SK-N-SH (cell line): Measurements from ENCODE around the gene CSNK1D. TPM values are rescaled to one million over a fixed set of nuclear protein-coding genes. Genes with fewer than 3 reads are reported as not detected.
A peak's percentile ranks its signal among the peaks of the same experiment; 100 is the strongest.

Source experiments
- CTCF ChIA-PET: fragments of 300-600, 350-600 bp; formaldehyde crosslinking; extraction: SDS; loops from one replicate; lab custom pipeline; 2021; lab: Yijun Ruan, JAX
- POLR2A ChIA-PET: fragments of 350-600 bp; sonication (Branson Sonifier 250); formaldehyde crosslinking; extraction: SDS; loops from one replicate; lab custom pipeline; 2020; ENCODE audit warnings: antibody characterized with exemption, inconsistent platforms; lab: Yijun Ruan, JAX
- DNase-seq: peaks from one replicate; pipeline ENCODE4 v3.0.0; 2012
- H2AFZ ChIP-seq: fragments of 200-600 bp; sonication (generic); 2 replicates; pipeline ENCODE4 v1.8.1; 2016; ENCODE audit warnings: antibody characterized with exemption, mild to moderate bottlenecking, low read depth
- H3F3A ChIP-seq: fragments of 200-600 bp; sonication (generic); replicated peaks from 2 replicates; pipeline ENCODE3; 2016; ENCODE audit warnings: antibody characterized with exemption, mild to moderate bottlenecking; ENCODE audit not compliant: insufficient read depth
- H3K27ac ChIP-seq, 2 experiments: fragments of 200-500 bp in 1 of 2; fragments of 200-600 bp in 1 of 2; sonication (Bioruptor generic) in 1 of 2; sonication (generic), shearing (Covaris generic) in 1 of 2; 2 replicates each; pipeline versions ENCODE4 v1.5.1 to v1.6.1; 2014 to 2016; ENCODE audit warnings: low read depth in 2 of 2, inconsistent platforms in 1 of 2, low read length in 1 of 2, mild to moderate bottlenecking in 1 of 2, mixed read lengths in 1 of 2
- H3K27me3 ChIP-seq: fragments of 200-600 bp; sonication (generic), shearing (Covaris generic); 2 replicates; pipeline ENCODE4 v1.6.1; 2016; ENCODE audit warnings: mixed run types; ENCODE audit not compliant: insufficient read depth
- H3K36me3 ChIP-seq, 2 experiments: fragments of 200-500 bp in 1 of 2; fragments of 200-600 bp in 1 of 2; sonication (Bioruptor generic) in 1 of 2; sonication (generic) in 1 of 2; replicated peaks in 1 of 2; 2 replicates each; pipeline versions ENCODE3 to v1.5.1; 2014 to 2016; ENCODE audit warnings: low read length in 1 of 2, mild to moderate bottlenecking in 1 of 2; ENCODE audit not compliant: insufficient read depth in 2 of 2, control insufficient read depth in 1 of 2
- H3K4me1 ChIP-seq, 2 experiments: fragments of 200-500 bp in 1 of 2; fragments of 200-600 bp in 1 of 2; sonication (Bioruptor generic) in 1 of 2; sonication (generic), shearing (Covaris generic) in 1 of 2; 2 replicates each; pipeline versions ENCODE4 v1.5.1 to v1.6.1; 2014 to 2016; ENCODE audit warnings: low read depth in 1 of 2, low read length in 1 of 2, mixed run types in 1 of 2; ENCODE audit not compliant: insufficient read depth in 2 of 2, control insufficient read depth in 1 of 2
- H3K4me2 ChIP-seq: fragments of 200-600 bp; sonication (generic), shearing (Covaris generic); 2 replicates; pipeline ENCODE4 v1.6.1; 2017; ENCODE audit warnings: mixed run types
- H3K4me3 ChIP-seq, 2 experiments: fragments of 200-500 bp in 1 of 2; fragments of 200-600 bp in 1 of 2; sonication (Bioruptor generic) in 1 of 2; sonication (generic), shearing (Covaris generic) in 1 of 2; 2 replicates each; pipeline versions ENCODE4 v1.5.1 to v1.8.1; 2014 to 2016; ENCODE audit warnings: low read depth in 2 of 2, inconsistent platforms in 1 of 2, low read length in 1 of 2, mild to moderate bottlenecking in 1 of 2, mixed read lengths in 1 of 2, moderate library complexity in 1 of 2
- H3K79me2 ChIP-seq: fragments of 200-600 bp; sonication (generic); 2 replicates; pipeline ENCODE4 v1.8.1; 2017; ENCODE audit warnings: mild to moderate bottlenecking; ENCODE audit not compliant: insufficient read depth
- H3K9ac ChIP-seq: fragments of 200-600 bp; sonication (generic); 2 replicates; pipeline ENCODE4 v1.6.1; 2017; ENCODE audit warnings: mixed run types
- H3K9me2 ChIP-seq: fragments of 200-600 bp; sonication (generic); 2 replicates; pipeline ENCODE4 v1.6.1; 2017; ENCODE audit warnings: mixed run types
- H3K9me3 ChIP-seq: fragments of 200-600 bp; sonication (generic); 2 replicates; pipeline ENCODE4 v1.6.1; 2017; ENCODE audit warnings: mixed run types, mild to moderate bottlenecking, moderate library complexity
- H4K20me1 ChIP-seq: fragments of 200-600 bp; sonication (generic); 2 replicates; pipeline ENCODE4 v1.6.1; 2017; ENCODE audit warnings: mild to moderate bottlenecking, mixed run types; ENCODE audit not compliant: insufficient read depth
- ELF1 ChIP-seq: IDR thresholded peaks from 2 replicates; pipeline ENCODE4 v1.4.0; 2012
- EP300 ChIP-seq, 2 experiments: IDR thresholded peaks; 2 replicates each; pipeline versions ENCODE4 v1.4.0 to v1.6.1; 2012; ENCODE audit warnings: borderline replicate concordance in 1 of 2, low read depth in 1 of 2, low read length in 1 of 2
- EZH2phosphoT487 ChIP-seq: fragments of 200-600 bp; sonication (generic); IDR thresholded peaks from 2 replicates; pipeline ENCODE4 v1.6.1; 2017; ENCODE audit warnings: low read depth, mixed run types, mild to moderate bottlenecking, antibody characterized with exemption, moderate library complexity, borderline replicate concordance
- FOSL2 ChIP-seq: IDR thresholded peaks from 2 replicates; pipeline ENCODE4 v1.4.0; 2012; ENCODE audit warnings: low read depth, mild to moderate bottlenecking, moderate library complexity, borderline replicate concordance
- GABPA ChIP-seq: IDR thresholded peaks from 2 replicates; pipeline ENCODE4 v1.4.0; 2012; ENCODE audit warnings: low read depth, mild to moderate bottlenecking
- MEF2A ChIP-seq: IDR thresholded peaks from 2 replicates; pipeline ENCODE4 v1.4.0; 2012; ENCODE audit warnings: low read depth, borderline replicate concordance
- MXI1 ChIP-seq: IDR thresholded peaks from 2 replicates; pipeline ENCODE4 v1.6.1; 2012; ENCODE audit warnings: mild to moderate bottlenecking, low read depth, low read length, improper control_type of control experiment
- NRF1 ChIP-seq: IDR thresholded peaks from 2 replicates; pipeline ENCODE4 v1.6.1; 2012; ENCODE audit warnings: low read depth, mild to moderate bottlenecking, low read length
- RAD21 ChIP-seq: IDR thresholded peaks from 2 replicates; pipeline ENCODE4 v1.6.1; 2012; ENCODE audit warnings: mild to moderate bottlenecking, low read length
- RCOR1 ChIP-seq: fragments of 150-350 bp; IDR thresholded peaks from 2 replicates; pipeline ENCODE4 v1.6.1; 2017; ENCODE audit warnings: antibody characterized with exemption, low read length
- RFX5 ChIP-seq: IDR thresholded peaks from 2 replicates; pipeline ENCODE4 v1.6.1; 2012; ENCODE audit warnings: mild to moderate bottlenecking, improper control_type of control experiment, low read length
- SMC3 ChIP-seq: IDR thresholded peaks from 2 replicates; pipeline ENCODE4 v1.6.1; 2012; ENCODE audit warnings: low read depth, low read length, improper control_type of control experiment
- TEAD4 ChIP-seq: IDR thresholded peaks from 2 replicates; pipeline ENCODE4 v1.4.0; 2012; ENCODE audit warnings: mild to moderate bottlenecking, borderline replicate concordance; ENCODE audit not compliant: insufficient read depth
- WGBS: methylation state at CpG from one replicate; pipeline ENCODE4 v1.1.6; 2017; ENCODE audit warnings: low lambda C conversion rate; 5-methylcytosine and 5-hydroxymethylcytosine counted together
- polyA plus RNA-seq, 3 experiments: library from polyadenylated mRNA; depleted of rRNA; stranded (reverse); fragments of >200 nt; gene quantifications; 2 replicates each; pipeline ENCODE4 v1.2.3, GENCODE V29; 2012
- TF ChIP-seq, protein P1 (sequence below): IDR thresholded peaks from 2 replicates; pipeline ENCODE4 v1.4.0; 2012; ENCODE audit warnings: low read depth, borderline replicate concordance
- TF ChIP-seq, protein P2 (sequence below): fragments of 150-350 bp; IDR thresholded peaks from 2 replicates; pipeline ENCODE4 v1.6.1; 2017; ENCODE audit warnings: antibody characterized with exemption, low read length, low read depth, borderline replicate concordance
- TF ChIP-seq, protein P3 (sequence below): fragments of 200-600 bp; sonication (generic); IDR thresholded peaks from 2 replicates; pipeline ENCODE4 v1.6.1; 2017; ENCODE audit warnings: antibody characterized with exemption, mild to moderate bottlenecking, moderate library complexity
- TF ChIP-seq, protein P4 (sequence below): IDR thresholded peaks from 2 replicates; pipeline ENCODE4; 2012

The CSNK1D gene
- polyA plus RNA-seq, 1 of the 3 experiments (the other 2 are of a cell fraction): 216 TPM

DNA sequence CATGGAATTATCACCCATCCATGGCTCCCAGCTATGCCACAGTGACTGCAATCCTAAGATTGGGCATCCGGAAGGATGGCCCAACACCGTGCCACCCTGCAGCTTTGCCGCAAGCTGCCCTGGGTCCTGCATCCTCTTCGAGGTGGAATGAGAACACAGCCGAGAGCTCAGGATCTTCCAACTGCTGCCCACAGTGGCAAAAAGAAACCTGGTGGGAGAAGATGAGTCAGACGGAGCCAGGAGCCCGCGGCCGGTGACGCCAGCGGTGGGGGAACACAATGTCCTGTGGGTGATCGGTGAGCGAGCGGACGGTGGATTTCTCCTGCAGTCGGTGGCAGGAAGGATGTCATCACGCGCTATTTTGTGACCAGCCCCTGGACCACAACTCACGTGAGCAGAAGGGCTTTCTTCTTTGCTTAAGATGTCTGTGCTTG lies 23.8 kb upstream of the CSNK1D start:
- CTCF ChIA-PET: interaction anchor here (1.0 to 15.1 kb wide), 11 partner anchors 13 to 119 kb away, joined by 3 to 184 read pairs (median 5); partner anchors contain the start of genes CSNK1D, HEXD, OGFOD3 and SECTM1
- Histone ChIP-seq H3K4me3 (peak overlapping the region; percentile 40 to 52; a peak in 2 of 4 replicates), H3K36me3 (no peaks in the 10 kb centered on the region), H3K79me2 (peaks cover 2% of the 10 kb centered on the region), H2AFZ (peak overlapping the region; percentile 91), H3K4me2 (peak overlapping the region; percentile 82), H3K9me3 (no peaks in the 10 kb centered on the region), H3F3A (peaks cover 30% of the 10 kb centered on the region), H3K9me2 (no peaks in the 10 kb centered on the region), H3K27me3 (no peaks in the 10 kb centered on the region), H3K4me1 (peaks cover 28 to 37% of the 10 kb centered on the region in 2 experiments; a peak in 3 of 4 replicates), H3K9ac (peak overlapping the region; percentile 67), H4K20me1 (no peaks in the 10 kb centered on the region), H3K27ac (peak overlapping the region; percentile 77 to 84)
- POLR2A ChIA-PET: interaction anchor here (0.8 to 1.4 kb wide), 3 partner anchors 14 to 745 kb away, joined by 3 to 10 read pairs (median 3); partner anchors contain the start of gene FAAP100
- WGBS: 58% methylated on average over 19 of the region's 19 CpGs
- TF ChIP-seq ELF1: no peak
- TF ChIP-seq RAD21: no peak
- TF ChIP-seq FOSL2: peak; percentile 70; the same call in 1 of the 2 replicates
- peak; percentile 54 for DNase-seq

DNA sequence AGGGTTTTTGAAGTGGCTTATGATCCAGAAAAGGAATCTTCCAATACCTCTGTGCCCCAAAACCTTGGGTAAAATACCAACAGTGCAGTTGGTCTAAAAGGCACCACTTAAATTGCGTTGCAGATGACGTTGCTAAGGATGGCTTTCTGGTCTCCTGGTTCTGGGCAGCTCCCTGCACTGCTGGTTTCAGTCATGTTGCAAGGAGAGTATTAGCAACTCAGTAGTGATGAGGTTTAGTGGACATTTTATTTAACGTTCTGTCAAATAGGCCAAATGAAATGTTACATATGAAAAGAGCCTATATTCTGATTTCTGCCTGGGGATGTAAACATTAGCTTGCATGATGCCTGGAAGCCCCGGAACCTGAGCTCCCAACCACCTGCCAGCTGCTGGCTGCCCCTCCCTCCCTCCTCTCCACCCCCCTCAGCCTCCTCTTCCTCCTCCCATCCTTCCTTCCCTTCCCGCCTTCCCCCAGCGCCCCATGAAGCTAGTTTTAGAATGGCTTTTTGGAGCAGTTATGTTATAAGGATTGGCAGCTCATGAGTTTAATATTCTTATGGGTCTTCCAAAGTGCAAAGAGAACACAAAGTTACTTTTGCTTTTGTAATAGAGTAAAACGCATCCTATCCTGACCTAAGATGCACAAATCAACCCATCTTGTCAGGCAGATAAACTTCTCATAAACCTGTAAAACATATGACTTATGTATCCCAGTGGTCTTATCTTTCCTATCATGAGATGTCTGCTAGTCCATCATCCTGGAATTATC lies 23.2 kb upstream of the CSNK1D start:
- WGBS: 89% methylated on average over 7 of the region's 7 CpGs
- peaks cover 28 to 41% of the 10 kb centered on the region in 2 experiments; a peak in 3 of 4 replicates for H3K4me1 ChIP-seq
- no peak overlapping the region for H3K4me3 ChIP-seq
- DNase-seq: no peak
- H3F3A ChIP-seq: peaks cover 31% of the 10 kb centered on the region
- no peaks in the 10 kb centered on the region for H4K20me1 ChIP-seq
- peak overlapping the region; percentile 77 to 84 for H3K27ac ChIP-seq
- no peaks in the 10 kb centered on the region for H3K27me3 ChIP-seq
- peaks cover 5% of the 10 kb centered on the region for H3K79me2 ChIP-seq
- POLR2A ChIA-PET: interaction anchor here (1.2 kb wide), 1 partner anchor 744 kb away, joined by 3 read pairs; the partner anchor contains the start of gene FAAP100
- peak overlapping the region; percentile 91; the same call in 1 of the 2 replicates for H2AFZ ChIP-seq
- no peaks in the 10 kb centered on the region for H3K9me2 ChIP-seq
- peak overlapping the region; percentile 82 for H3K4me2 ChIP-seq
- TF ChIP-seq, protein P1, sequence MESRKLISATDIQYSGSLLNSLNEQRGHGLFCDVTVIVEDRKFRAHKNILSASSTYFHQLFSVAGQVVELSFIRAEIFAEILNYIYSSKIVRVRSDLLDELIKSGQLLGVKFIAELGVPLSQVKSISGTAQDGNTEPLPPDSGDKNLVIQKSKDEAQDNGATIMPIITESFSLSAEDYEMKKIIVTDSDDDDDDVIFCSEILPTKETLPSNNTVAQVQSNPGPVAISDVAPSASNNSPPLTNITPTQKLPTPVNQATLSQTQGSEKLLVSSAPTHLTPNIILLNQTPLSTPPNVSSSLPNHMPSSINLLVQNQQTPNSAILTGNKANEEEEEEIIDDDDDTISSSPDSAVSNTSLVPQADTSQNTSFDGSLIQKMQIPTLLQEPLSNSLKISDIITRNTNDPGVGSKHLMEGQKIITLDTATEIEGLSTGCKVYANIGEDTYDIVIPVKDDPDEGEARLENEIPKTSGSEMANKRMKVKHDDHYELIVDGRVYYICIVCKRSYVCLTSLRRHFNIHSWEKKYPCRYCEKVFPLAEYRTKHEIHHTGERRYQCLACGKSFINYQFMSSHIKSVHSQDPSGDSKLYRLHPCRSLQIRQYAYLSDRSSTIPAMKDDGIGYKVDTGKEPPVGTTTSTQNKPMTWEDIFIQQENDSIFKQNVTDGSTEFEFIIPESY: no peak
- TF ChIP-seq NRF1: no peak
- no peak for TF ChIP-seq MXI1
- no peak for TF ChIP-seq GABPA
- TF ChIP-seq RCOR1: no peak
- TF ChIP-seq, protein P2, sequence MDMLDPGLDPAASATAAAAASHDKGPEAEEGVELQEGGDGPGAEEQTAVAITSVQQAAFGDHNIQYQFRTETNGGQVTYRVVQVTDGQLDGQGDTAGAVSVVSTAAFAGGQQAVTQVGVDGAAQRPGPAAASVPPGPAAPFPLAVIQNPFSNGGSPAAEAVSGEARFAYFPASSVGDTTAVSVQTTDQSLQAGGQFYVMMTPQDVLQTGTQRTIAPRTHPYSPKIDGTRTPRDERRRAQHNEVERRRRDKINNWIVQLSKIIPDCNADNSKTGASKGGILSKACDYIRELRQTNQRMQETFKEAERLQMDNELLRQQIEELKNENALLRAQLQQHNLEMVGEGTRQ: no peak
- TF ChIP-seq RAD21: no peak
- TF ChIP-seq SMC3: no peak
- TF ChIP-seq EZH2phosphoT487: no peak
- TF ChIP-seq, protein P3, sequence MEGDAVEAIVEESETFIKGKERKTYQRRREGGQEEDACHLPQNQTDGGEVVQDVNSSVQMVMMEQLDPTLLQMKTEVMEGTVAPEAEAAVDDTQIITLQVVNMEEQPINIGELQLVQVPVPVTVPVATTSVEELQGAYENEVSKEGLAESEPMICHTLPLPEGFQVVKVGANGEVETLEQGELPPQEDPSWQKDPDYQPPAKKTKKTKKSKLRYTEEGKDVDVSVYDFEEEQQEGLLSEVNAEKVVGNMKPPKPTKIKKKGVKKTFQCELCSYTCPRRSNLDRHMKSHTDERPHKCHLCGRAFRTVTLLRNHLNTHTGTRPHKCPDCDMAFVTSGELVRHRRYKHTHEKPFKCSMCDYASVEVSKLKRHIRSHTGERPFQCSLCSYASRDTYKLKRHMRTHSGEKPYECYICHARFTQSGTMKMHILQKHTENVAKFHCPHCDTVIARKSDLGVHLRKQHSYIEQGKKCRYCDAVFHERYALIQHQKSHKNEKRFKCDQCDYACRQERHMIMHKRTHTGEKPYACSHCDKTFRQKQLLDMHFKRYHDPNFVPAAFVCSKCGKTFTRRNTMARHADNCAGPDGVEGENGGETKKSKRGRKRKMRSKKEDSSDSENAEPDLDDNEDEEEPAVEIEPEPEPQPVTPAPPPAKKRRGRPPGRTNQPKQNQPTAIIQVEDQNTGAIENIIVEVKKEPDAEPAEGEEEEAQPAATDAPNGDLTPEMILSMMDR: no peak
- TF ChIP-seq TEAD4: no peak
- no peak for TF ChIP-seq EP300 (IDR thresholded peaks at IDR 0.05; ENCODE audit: borderline replicate concordance in 1 of 2, low read depth in 1 of 2, low read length in 1 of 2)
- no peak for TF ChIP-seq MEF2A
- TF ChIP-seq ELF1: no peak
- TF ChIP-seq, protein P4, sequence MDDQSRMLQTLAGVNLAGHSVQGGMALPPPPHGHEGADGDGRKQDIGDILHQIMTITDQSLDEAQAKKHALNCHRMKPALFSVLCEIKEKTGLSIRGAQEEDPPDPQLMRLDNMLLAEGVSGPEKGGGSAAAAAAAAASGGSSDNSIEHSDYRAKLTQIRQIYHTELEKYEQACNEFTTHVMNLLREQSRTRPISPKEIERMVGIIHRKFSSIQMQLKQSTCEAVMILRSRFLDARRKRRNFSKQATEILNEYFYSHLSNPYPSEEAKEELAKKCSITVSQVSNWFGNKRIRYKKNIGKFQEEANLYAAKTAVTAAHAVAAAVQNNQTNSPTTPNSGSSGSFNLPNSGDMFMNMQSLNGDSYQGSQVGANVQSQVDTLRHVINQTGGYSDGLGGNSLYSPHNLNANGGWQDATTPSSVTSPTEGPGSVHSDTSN: no peak
- TF ChIP-seq RFX5: no peak
- CTCF ChIA-PET: interaction anchor here (1.0 to 15.1 kb wide), 8 partner anchors 13 to 120 kb away, joined by 4 to 184 read pairs (median 30); partner anchors contain the start of genes CSNK1D, HEXD, OGFOD3 and SECTM1
- H3K36me3 ChIP-seq: no peaks in the 10 kb centered on the region
- no peaks in the 10 kb centered on the region for H3K9me3 ChIP-seq
- H3K9ac ChIP-seq: peak overlapping the region; percentile 67
